Esophagus muscularis mucosa (tissue), 4 donors: ENCODE data around the gene CCDC87. TPM values are rescaled to one million over a fixed set of nuclear protein-coding genes. Genes with fewer than 3 reads are reported as not detected.
"Not testable (repeated sequence)": the region's sequence is repeated elsewhere in the genome, so short reads cannot be mapped to it uniquely, and the experiment has no call there.

ENCODE experiments used
- DNase-seq: peaks from one replicate; pipeline ENCODE4 v3.0.0-alpha.2; 2017; ENCODE audit errors: extremely low spot score
- H3K27ac ChIP-seq, 4 donors: fragments of 200-600 bp; sonication (generic); replicated peaks in 1 of 4; 1 replicate in 3 of 4; 2 replicates in 1 of 4; pipeline ENCODE4 v1.5.1; 2016 to 2019; ENCODE audit warnings: mild to moderate bottlenecking in 1 of 4
- H3K27me3 ChIP-seq, 4 donors: fragments of 200-600 bp; sonication (generic); one replicate each; pipeline versions ENCODE4 v1.5.1 to v1.6.0; 2016 to 2019
- H3K36me3 ChIP-seq, 4 donors: fragments of 200-600 bp; sonication (generic); one replicate each; pipeline ENCODE4 v1.5.1; 2016 to 2019
- H3K4me1 ChIP-seq, 4 donors: fragments of 200-600 bp; sonication (generic); one replicate each; pipeline ENCODE4 v1.5.1; 2016 to 2019
- H3K4me3 ChIP-seq, 4 donors: fragments of 200-600 bp; sonication (generic); 1 replicate in 2 of 4; 2 replicates in 2 of 4; pipeline ENCODE4 v1.5.1; 2016 to 2019; ENCODE audit warnings: mild to moderate bottlenecking in 4 of 4, moderate library complexity in 1 of 4
- H3K9me3 ChIP-seq, 4 donors: fragments of 200-600 bp; sonication (generic); 1 replicate in 3 of 4; 2 replicates in 1 of 4; pipeline ENCODE4 v1.5.1; 2016 to 2019
- CTCF ChIP-seq, 3 experiments: fragments of 200-600 bp in 2 of 3; fragments of 450-650 bp in 1 of 3; sonication (generic) in 2 of 3; IDR thresholded peaks; one replicate each; pipeline ENCODE4 v1.5.1; 2017 to 2019; ENCODE audit warnings: antibody characterized with exemption in 3 of 3, mild to moderate bottlenecking in 2 of 3, moderate library complexity in 1 of 3
- EP300 ChIP-seq: sonication (generic); formaldehyde crosslinking; IDR thresholded peaks from one replicate; pipeline ENCODE4 v1.6.1; 2017; ENCODE audit warnings: antibody characterized with exemption
- POLR2A ChIP-seq: fragments of 450-650 bp; IDR thresholded peaks from one replicate; pipeline ENCODE4 v1.6.1; 2017; ENCODE audit warnings: antibody characterized with exemption, moderate library complexity, mild to moderate bottlenecking, low read depth
- POLR2AphosphoS5 ChIP-seq, 2 donors: sonication (generic); formaldehyde crosslinking; IDR thresholded peaks; one replicate each; pipeline ENCODE4 v1.6.1; 2017; ENCODE audit warnings: antibody characterized with exemption in 2 of 2
- WGBS: methylation state at CpG from one replicate; pipeline ENCODE4 v1.1.5; 2018; 5-methylcytosine and 5-hydroxymethylcytosine counted together
- intact Hi-C: fragments of 100-400 bp; cut with DNase I; formaldehyde crosslinking; loops from one replicate; pipeline ENCODE4 v1.15.1; 2023
- total RNA-seq, 4 donors: library from RNA; depleted of rRNA; stranded (reverse); fragments of >200 nt; gene quantifications; one replicate each; pipeline versions ENCODE4 v1.1.0 to v1.2.1, GENCODE V29; 2016

CCDC87 gene
- total RNA-seq, 4 donors from 2014 or later, result 0.17 to 0.83 (median 0.46) TPM

GRCh38 chr11:66586136-66586535, 6.7 kb downstream of the CCDC87 start:
- DNase-seq, result no peak
- 79% methylated on average over 2 of the region's 2 CpGs for WGBS
- no peak overlapping the region for H3K4me3 ChIP-seq
- H3K27ac ChIP-seq, result no peak overlapping the region
- H3K9me3 ChIP-seq, result peaks cover 0 to 7% (median 0%) of the 10 kb centered on the region in 4 donors
- intact Hi-C loops, result no loop called here
- H3K4me1 ChIP-seq, result no peaks in the 10 kb centered on the region
- no peaks in the 10 kb centered on the region for H3K36me3 ChIP-seq
- TF ChIP-seq CTCF (IDR thresholded peaks at IDR 0.05) (no peak), POLR2A (no peak), EP300 (no peak), POLR2AphosphoS5 (IDR thresholded peaks at IDR 0.05) (no peak)
- H3K27me3 ChIP-seq, result no peaks in the 10 kb centered on the region

GRCh38 chr11:66585447-66585846, 7.4 kb downstream of the CCDC87 start:
- H3K4me1 ChIP-seq, intact Hi-C loops, H3K36me3 ChIP-seq, H3K27ac ChIP-seq, DNase-seq, H3K9me3 ChIP-seq, H3K27me3 ChIP-seq, H3K4me3 ChIP-seq: not testable (repeated sequence)
- WGBS, result 77% methylated on average over 1 of the region's 1 CpG

- H3K27ac ChIP-seq, H3K9me3 ChIP-seq, H3K27me3 ChIP-seq, DNase-seq, H3K36me3 ChIP-seq, H3K4me1 ChIP-seq, H3K4me3 ChIP-seq, intact Hi-C loops: not testable (repeated sequence)
- WGBS, result 93% methylated on average over 3 of the region's 3 CpGs
Observed at GRCh38 chr11:66582565-66583147, 10.2 kb downstream of the CCDC87 start.

- Histone ChIP-seq H3K4me1 (peaks cover 0 to 7% (median 6%) of the 10 kb centered on the region in 4 donors), H3K27me3 (no peaks in the 10 kb centered on the region), H3K4me3 (no peak overlapping the region), H3K27ac (no peak overlapping the region), H3K36me3 (no peaks in the 10 kb centered on the region), H3K9me3 (peaks cover 0 to 7% (median 0%) of the 10 kb centered on the region in 4 donors)
- 91% methylated on average over 3 of the region's 3 CpGs for WGBS
- DNase-seq, result no peak
- intact Hi-C loops, result no loop called here
- no peak for TF ChIP-seq POLR2A
Observed at GRCh38 chr11:66581261-66581660, 11.6 kb downstream of the CCDC87 start.

DNA sequence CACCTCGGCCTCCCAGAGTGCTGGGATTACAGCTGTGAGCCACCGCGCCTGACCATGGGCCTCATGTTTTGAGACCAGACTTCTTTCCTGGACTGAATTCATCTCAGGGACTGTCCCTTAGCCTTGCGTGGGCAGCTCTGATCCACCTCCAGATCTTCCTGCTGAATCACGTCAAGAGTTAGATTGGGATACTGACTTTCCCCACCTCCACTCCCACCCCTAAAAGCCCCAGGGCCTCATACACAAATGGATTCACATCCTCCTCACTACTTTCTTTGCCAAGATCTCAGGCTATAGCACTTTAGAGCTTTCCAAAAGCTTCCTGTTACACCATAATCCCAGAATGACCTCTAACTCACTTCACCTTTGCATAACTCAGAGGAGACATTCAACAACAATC, 12.1 kb downstream of the CCDC87 start:
- WGBS, result 84% methylated on average over 5 of the region's 5 CpGs
- Histone ChIP-seq H3K36me3 (no peaks in the 10 kb centered on the region), H3K27ac (no peak overlapping the region), H3K4me3 (no peak overlapping the region), H3K4me1 (peaks cover 0 to 7% (median 6%) of the 10 kb centered on the region in 4 donors), H3K9me3 (peaks cover 0 to 7% (median 0%) of the 10 kb centered on the region in 4 donors), H3K27me3 (no peaks in the 10 kb centered on the region)
- intact Hi-C loops, result no loop called here
- DNase-seq, result no peak
- TF ChIP-seq POLR2AphosphoS5 (IDR thresholded peaks at IDR 0.05) (no peak), CTCF (IDR thresholded peaks at IDR 0.05) (no peak), POLR2A (no peak), EP300 (no peak)

- DNase-seq, result peak; percentile 95
- no peak overlapping the region for H3K27ac ChIP-seq
Observed at GRCh38 chr11:66579017-66579606, 13.8 kb downstream of the CCDC87 start.

More at GRCh38 chr11:66579017-66579606, 13.8 kb downstream of the CCDC87 start:
- H3K4me3 ChIP-seq, result no peak overlapping the region
- 20% methylated on average over 19 of the region's 25 CpGs for WGBS
- H3K36me3 ChIP-seq, result no peaks in the 10 kb centered on the region
- TF ChIP-seq POLR2A (no peak), POLR2AphosphoS5 (IDR thresholded peaks at IDR 0.05) (peak in 1 of 2 donors; percentile 71), CTCF (IDR thresholded peaks at IDR 0.05) (peak; percentile 85 to 87 (median 86))
- H3K4me1 ChIP-seq, result peaks cover 0 to 7% (median 6%) of the 10 kb centered on the region in 4 donors
- intact Hi-C loops, result no loop called here
- no peaks in the 10 kb centered on the region for H3K27me3 ChIP-seq
- peaks cover 0 to 7% (median 0%) of the 10 kb centered on the region in 4 donors for H3K9me3 ChIP-seq
